ENCODE results near the gene KIF22.

GRCh38 chr16:29813644-29814562 is 23.4 kb downstream of the KIF22 start:
- TF ChIP-seq CTCF (IDR thresholded peaks at IDR 0.05) = no peak
- TF ChIP-seq POLR2A (IDR thresholded peaks at IDR 0.05) = no peak
- TF ChIP-seq POLR2AphosphoS5 (IDR thresholded peaks at IDR 0.05) = no peak
